Left renal pelvis (tissue), 4 donors: ENCODE results near the gene MATN1. TPM values are rescaled to one million over a fixed set of nuclear protein-coding genes. Genes with fewer than 3 reads are reported as not detected.

Experiments used
- DNase-seq, 4 donors: peaks; one replicate each; pipeline ENCODE4 v3.0.0-alpha.2; 2013; ENCODE audit warnings: low read depth in 4 of 4, low spot score in 3 of 4
- polyA plus RNA-seq, 4 donors: library from polyadenylated mRNA; unstranded; fragments of 120-200 nt; gene quantifications; one replicate each; pipeline ENCODE4 v1.2.1, GENCODE V29; 2013; ENCODE audit not compliant: insufficient read length in 4 of 4

MATN1 gene
- polyA plus RNA-seq, 4 donors, result 0.13 to 0.32 (median 0.31) TPM

- DNase-seq, result no peak
Observed at GRCh38 chr1:30734106-30734505, 10.7 kb upstream of the MATN1 start.

- no peak for DNase-seq
Observed at GRCh38 chr1:30733493-30733892, 10.1 kb upstream of the MATN1 start.

GRCh38 chr1:30732277-30732996 lies 9.1 kb upstream of the MATN1 start:
- no peak for DNase-seq

- DNase-seq, result no peak
Observed at GRCh38 chr1:30731806-30732276, 8.5 kb upstream of the MATN1 start.

GRCh38 chr1:30731109-30731805 lies 7.9 kb upstream of the MATN1 start:
- DNase-seq, result no peak

- DNase-seq, result peak in 1 of 4 donors; percentile 32
Observed at GRCh38 chr1:30730346-30731108, 7.1 kb upstream of the MATN1 start.

GRCh38 chr1:30729901-30730300 lies 6.5 kb upstream of the MATN1 start:
- no peak for DNase-seq

GRCh38 chr1:30728832-30729638 lies 5.7 kb upstream of the MATN1 start:
- no peak for DNase-seq

- no peak for DNase-seq
Observed at GRCh38 chr1:30728340-30728739, 5.0 kb upstream of the MATN1 start.

- no peak for DNase-seq
Observed at GRCh38 chr1:30727824-30728223, 4.4 kb upstream of the MATN1 start.

GRCh38 chr1:30726773-30727684 lies 3.6 kb upstream of the MATN1 start:
- DNase-seq, result no peak

GRCh38 chr1:30726236-30726635 lies 2.9 kb upstream of the MATN1 start:
- DNase-seq, result no peak

GRCh38 chr1:30725450-30726095 lies 2.2 kb upstream of the MATN1 start:
- no peak for DNase-seq

- no peak for DNase-seq
Observed at GRCh38 chr1:30724655-30725421, 1.5 kb upstream of the MATN1 start.

GRCh38 chr1:30724175-30724574 lies 790 bp upstream of the MATN1 start:
- no peak for DNase-seq

- peak in 3 of 4 donors; percentile 44 to 55 (median 49) for DNase-seq
Observed at GRCh38 chr1:30721812-30722537, 1.4 kb downstream of the MATN1 start.

- no peak for DNase-seq
Observed at GRCh38 chr1:30721341-30721793, 2.0 kb downstream of the MATN1 start.
